Anterior cingulate cortex (tissue), 58 donors: ENCODE data around the gene WHRN.

Experiments
- DNase-seq, 58 donors: peaks; one replicate each; lab custom pipeline; 2025; lab: John Stamatoyannopoulos, UW

The WHRN gene

DNA sequence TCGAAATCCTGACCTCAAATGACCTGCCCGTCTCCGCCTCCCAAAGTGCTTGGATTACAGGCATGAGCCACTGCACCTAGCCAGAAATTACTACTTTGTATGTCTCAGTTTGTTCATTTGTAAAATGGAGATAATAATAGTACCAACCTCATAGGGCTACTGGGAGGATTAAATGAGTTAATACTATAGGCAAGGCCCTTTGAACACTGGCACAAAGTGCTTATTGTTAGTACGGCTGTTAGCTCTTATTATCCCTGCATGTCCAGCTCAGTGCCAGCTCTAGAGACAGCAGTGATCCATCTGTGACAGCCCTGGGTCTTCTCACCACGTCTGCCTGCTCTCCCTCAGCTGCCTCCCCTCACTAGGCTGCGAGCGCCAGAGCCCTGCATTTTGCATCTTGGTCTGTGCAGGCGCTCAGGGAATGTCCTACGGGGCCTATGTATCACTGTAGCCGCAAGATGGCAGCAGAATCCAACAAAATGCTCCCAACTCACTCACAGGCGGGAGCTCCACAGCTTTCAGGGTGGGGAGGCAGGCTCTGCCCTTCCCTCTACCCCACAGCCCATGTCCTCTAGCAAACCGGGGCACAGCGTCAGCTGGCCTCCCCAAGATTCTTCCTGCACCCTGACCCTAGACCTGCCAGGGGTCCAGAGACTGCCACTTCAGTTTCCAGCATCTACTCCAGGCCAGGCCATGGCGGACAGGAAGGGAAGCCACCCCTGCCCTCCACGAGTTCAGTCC lies 99.8 kb downstream of the WHRN start:
- DNase-seq = peak in 57 of 58 donors; percentile 11 to 88 (median 67)

DNA sequence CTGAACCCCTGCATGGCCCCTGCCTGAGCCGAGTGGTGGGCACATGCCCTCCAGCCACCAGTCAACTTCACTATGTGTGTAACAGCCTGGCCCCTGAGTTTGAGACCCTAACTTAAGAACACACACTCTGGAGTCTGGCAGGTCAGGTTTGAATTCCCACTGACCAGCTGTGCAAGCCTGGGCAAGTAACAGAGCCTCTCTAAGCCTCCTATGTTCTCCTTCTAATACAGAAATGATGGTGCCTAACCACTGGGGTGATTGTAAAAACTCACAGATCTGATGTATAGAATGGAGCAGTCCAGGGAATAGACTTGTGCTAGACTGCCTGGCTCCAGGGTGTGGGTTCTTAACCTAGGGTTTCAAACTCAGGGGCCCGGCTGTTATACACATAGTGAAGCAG lies 100.7 kb downstream of the WHRN start:
- DNase-seq = no peak

DNA sequence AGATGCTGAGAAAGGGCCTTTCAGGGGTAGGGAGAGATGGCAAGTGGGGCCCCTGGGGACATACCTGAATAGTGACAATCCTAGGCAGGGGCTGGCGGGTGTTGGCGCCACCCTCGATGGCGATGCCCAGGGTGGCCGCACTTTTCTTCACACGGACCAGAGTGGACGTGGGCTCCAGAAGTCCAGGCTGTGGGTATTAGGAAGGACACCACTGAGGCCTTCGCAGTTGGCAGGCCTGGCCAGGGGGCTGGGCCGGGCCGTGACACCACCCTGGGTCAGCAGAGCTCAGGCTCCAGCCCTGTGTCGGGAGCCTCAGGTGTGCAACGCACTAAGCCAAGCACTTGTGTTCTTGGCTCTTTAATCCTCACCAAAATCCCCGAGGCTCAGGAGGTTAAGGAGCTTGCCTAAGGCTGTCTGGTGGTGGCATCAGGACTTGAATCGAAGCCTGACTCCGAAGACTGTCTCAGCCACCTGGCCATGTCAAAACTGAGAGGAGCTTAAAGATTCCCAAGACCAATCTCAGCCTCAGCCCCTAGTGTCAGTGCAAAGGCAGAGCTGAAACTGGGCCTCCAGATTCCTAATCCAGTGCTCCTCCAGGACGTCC lies 102.0 kb downstream of the WHRN start:
- no peak for DNase-seq

DNA sequence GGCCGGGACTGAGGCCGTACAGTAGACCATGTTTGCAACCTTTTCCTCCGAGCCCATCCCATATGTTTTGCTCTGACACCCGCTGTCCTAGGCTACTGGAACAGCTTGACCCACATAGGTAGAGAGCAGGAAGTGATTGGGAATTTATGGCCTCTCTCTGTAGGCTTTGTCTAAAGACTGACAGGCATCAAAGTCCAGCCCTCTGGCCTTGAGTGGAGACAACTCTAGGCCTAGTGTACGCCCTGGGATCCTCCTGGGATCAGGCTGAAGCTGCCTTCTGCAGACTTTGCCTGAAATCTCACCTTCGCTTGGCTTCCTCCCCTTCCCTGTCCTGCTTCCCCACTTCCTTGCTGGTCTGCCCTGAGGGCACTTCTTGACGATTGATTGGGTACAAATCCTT lies 103.9 kb downstream of the WHRN start:
- no peak for DNase-seq

DNA sequence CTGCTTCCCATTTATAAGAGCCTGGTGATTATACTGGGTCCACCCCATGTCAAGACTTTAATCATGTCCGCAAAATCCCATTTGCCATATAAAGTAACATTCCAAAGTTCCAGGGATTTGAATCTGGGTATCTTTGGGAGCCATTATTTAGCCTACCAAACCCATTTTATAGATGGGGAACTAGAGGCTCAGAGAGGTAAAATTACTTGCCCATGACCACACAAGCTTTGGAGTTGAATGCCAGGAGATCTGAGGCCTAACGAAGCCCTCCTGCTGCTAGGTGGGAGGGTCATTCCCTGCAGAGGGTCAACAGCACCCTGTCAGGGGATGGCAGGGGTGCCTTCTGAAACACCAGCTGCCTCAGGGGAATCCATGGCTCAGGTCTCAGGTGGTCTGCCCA lies 104.5 kb downstream of the WHRN start:
- no peak for DNase-seq

DNA sequence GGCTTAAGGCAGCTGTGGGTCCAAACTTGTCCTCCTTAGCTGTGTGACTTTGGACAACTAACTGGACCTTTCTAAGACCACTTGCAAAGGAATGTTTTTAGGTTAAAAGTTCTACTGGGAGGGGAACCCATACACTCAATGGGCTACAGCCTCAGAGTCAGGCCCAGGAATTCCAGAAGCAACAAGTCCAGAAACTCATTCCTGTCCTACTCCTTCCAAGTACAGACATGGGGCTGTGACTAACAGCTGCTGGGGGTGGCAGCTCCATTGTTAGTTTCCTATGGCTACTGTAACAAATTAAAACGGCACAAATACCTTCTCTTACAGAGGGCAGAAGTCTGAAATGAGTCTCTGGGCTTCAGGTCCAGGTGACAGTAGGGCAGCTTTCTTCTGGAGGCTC lies 105.1 kb downstream of the WHRN start:
- no peak for DNase-seq

DNA sequence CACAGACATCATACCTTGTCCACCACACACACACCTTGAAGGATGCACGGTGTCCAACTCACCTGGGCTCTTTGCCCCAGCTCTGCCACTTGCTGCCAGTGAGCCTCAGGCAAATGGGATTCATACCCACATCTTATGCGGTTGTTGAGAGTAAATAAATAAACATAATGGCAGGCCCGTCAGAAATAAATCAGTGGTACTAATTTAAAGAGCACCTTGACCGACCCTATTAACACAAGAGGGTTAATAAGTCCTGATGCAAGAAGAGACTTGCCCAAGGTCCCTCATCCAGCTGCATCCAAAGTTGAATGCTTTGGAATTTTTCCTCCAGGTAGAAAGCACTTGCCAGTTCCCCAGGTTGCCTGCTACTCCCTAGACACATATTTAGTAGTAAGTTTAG lies 105.9 kb downstream of the WHRN start:
- no peak for DNase-seq

DNA sequence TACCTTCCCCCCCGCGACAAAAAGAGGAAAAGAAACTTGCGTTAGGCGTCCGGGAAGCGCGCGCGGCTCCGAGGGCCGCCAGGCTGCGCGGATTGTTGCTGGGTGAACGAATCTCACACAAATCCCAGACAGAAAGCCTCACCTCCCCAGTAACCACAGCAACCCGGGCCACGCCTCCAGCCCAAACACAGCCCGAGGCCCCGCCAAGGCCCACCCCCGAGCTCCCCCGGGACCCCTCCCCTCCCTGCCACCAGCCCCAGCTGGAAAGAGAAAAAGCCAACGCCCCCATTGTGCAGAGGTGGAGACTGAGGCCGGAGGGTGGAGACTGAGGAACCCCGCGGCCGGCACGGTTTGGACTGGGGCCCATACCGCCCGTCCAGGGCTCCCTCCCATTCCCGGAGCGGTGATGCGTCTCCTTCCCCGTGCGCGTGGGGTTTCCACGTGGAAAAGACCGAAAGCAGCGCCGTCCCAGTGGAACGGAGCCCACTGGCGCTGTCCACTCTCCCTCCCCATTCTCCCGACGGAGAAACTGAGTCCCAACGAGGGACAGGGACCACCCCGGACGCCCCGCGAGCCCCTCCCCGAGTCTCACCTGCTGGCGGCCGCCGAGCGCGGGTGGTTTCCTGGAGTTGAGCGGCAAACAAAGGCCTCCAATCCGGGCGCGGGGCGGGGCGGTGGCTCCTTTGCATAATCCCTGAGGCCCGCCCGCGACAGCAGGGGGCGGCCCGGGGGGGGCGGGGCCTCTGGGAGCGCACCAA lies 107.2 kb downstream of the WHRN start:
- peak; percentile 54 to 96 (median 88) for DNase-seq

DNA sequence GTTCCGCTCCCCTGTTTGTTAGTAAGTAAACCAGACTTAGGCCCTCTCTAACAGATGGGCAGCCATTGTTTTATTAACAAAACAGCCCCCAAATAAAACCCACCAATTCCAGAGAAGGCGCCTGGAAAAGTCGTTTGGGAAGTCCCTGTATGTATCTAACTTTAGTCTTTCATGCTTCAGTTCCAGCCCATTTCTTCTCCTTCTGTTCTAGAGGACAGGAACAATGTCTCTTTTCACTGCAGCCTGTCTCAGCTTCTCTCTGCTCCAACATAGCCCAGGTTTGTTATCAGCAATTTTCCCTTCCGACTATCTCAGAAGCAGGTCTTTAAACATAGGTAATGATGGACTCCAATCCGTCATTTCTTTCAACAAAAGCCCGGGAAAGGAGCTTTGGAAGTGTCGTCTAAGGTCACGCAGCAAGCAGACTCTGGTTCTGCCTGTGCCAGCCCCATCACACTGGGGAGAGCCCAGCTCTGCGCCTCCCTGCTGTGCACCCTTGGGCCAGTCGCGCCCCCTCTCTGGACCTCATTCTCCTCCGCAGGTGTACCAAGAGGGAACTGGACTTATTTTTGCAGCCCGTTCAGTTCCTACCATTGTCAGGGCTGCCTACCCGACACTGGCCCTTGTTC lies 107.9 kb downstream of the WHRN start:
- DNase-seq = peak in 4 of 58 donors; percentile 38 to 63 (median 58)

DNA sequence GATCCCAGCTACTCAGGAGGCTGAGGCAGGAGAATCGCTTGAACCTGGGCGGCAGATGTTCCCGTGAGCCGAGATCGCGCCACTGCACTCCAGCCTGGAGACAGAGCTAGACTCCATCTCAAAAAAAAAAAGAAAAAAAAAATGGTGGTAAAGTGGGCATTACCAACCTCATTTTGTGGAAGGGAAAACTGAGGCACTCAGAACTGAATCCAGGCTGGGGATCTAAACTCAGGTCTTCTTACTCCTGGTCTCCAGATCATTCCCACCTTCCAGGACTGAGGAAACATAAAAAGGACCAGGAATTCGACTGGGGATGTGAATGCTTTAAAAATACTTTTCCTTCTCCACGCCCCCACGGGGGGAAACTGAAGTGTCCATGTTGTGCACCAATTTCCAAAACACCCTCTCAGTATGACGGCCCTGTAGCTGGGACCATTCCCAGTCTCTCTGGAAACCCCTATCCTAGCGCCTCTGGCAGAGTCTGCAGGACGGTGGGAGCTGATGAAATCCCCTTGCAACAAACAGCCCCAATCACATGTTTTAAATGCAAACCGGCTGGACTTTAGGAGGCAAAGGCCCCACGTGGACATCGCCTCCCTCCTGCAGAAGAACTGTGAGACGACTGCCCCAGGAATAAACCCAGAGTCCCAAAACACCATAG lies 108.6 kb downstream of the WHRN start:
- DNase-seq = peak in 1 of 58 donors; percentile 16

DNA sequence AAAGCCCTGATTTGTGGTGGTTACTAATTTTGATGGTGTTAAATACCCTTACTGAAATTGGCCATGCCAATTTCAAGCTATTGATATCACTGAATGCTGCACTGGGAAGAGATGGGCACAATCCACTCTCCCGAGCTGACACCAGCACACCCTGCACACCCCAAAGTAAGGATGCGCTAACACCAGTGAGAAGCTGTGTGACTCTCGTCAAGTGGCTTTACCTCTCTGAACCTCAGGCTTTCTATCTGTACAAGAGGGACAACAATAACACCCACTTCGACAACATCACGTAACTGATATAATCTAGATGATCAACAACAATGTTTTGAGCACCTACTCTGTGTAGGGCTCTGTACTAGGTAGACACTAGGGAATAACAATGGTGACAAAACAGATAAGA lies 109.5 kb downstream of the WHRN start:
- no peak for DNase-seq

DNA sequence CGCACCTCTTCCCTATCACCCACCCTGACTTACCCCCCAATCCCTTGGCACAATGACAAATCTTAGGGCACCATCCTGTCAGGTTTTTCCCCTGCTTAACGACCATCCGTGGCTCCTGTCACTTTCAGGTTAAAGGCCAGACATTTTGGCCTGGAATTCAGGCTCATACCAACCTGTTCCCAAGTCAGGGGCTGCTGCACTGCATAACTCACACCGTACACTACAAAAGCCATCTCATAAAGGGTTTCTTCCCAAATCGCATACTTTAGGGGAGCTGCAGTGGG lies 110.0 kb downstream of the WHRN start:
- DNase-seq = no peak

DNA sequence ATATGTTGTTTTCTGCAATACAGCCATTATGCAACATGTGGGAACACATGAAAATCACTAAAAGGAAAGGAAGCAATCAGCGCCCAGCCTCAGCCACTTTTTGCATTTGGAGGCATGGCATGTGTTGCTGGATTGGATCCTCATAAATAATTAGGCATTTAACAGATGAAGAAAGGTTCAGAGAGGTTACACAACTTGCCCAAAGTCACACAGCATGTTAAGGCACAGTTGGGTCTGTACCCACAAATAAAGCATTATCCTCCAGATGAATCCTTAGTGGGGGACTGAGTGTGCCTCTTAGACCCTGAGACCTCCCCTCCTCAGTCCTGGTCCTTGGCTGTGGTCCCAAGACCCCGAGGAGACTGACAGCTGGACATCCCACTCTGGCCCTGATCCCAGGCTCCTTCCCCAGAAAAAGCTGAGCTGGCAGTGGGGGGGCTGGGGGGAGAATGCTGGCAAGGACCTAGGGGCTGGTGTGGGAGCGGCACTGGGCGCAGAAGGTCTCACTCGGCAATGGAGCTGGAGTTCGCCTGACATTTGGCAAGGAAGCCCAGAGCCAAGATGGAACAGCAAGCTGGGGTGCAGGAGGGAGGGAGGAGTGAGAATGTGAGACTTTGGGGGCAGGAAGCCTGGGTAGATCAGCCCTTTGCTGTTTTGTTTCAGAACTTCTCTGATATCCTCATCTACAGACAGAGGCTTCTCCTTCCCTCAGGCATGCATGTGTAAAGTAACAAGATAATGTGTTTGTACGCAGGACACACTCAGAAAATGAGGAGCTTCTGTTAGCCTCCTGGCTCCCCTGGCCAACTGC lies 110.5 kb downstream of the WHRN start:
- DNase-seq = peak in 8 of 58 donors; percentile 12 to 22 (median 17)

DNA sequence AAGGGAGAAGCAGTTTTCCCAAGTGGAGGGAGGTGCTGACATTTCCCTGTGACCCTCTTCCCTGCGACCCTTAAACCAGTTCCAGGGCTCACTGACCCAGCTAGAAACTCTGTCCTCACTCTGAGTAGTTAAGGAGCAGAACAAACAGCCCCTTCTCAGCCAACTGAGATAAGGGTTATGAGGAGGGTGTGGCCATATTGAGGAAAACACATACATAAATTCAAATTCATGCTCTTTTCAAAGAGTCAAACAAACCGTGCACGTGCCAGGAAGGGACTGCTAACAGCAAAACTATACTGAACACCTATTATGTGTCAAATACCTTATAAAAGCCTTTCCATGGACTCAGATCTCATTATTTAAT lies 112.5 kb downstream of the WHRN start:
- DNase-seq = no peak

DNA sequence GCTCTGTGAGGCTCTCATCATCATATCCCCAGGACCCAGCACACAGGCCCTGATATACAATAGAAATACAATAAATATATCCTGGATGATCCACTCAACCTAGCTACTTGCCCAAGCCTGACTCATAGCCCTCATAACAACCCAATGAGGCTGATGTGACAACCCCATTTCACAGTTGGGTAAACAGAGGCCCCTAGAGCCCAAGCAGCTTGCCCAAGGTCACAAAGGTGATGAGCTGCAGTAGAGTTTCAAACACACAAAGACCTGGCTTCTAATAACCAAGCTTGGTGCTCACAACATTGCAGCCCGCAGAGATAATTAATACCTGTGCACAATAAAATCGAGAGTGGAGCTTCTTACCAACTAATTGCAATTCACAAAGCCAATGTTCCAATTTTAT lies 114.3 kb downstream of the WHRN start:
- no peak for DNase-seq

DNA sequence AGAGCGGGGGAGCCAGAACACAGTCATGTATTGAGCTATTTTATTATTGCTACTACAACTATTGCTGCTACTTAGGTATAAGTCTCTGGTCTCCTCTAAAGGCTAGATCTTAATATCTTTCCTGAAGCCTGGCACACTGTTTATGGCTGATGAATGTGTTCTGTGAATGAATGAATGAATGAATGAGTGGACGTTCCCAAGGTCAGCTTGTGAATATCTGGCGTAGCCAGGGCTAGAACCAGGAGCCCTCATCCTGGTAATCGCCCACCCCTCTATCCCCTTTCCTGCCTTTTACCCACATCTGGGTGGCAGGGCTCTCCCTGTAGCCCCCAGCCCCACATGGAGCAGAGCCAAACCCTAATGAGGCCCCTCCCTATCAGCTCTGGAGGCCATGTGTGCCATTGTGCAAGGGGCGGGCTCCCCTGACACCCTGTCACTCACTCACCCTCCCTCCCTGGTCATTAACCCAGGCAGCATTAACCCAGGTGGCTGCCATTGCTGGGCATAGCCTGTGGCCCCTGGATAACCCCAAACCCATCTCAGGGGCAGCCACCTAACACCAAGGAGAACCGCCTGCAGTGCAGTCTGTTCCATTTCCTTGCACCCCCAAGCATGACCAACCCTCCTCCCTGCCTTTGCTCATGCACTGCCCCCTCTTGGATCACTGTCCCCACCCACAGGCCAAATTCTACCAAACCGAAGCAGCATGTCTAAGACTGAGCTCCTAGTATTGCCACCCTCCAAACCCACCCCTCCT lies 115.5 kb downstream of the WHRN start:
- no peak for DNase-seq

DNA sequence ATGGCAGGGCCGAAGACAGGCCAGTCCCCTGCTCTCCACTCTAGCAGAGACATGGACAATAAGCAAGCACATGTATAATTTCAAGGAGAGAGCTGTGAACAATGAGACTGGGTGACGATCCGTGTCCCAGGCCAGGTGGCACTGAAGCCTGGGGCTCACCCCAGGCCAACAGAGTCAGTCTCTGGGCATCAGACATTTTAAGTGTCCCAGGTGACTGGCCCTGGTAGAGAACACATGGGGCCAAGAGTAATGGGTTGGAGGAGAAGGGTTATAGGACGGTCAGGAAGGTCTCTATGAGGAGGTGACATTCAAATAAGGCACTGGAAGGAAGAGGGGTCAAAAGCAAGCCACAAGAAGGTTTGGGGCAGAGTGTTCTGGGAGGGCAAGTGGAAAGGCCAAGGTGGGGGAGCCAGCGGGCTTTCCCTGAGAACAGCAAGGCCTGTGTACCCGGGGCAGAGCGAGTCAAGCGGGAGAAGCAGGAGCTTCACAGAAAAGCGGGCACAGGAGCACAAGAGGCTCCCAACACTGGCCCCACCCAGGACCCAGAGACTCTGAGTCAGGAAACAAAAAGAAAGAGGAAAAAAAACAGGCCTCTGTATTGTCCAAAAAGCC lies 116.4 kb downstream of the WHRN start:
- no peak for DNase-seq

DNA sequence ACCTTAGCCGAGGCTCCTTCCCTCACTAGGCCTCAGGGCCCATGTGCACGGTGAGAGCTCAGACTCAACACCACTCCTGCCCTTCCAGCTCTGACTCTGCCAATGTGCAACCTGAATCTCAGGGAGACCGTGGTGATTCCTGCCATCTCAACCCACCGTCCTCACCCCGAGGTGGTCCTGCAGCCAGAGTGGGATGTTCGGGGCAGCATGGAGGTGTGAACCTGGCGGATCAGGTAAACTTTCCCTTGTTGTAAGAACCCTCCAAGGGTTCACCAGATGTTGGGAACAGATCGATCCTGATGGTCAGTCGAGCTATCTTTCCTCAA lies 117.0 kb downstream of the WHRN start:
- no peak for DNase-seq
